ENCODE results near the gene KIF12.

KIF12 gene

GRCh38 chr9:114069476-114070187 lies 29.5 kb downstream of the KIF12 start:
- no peak for DNase-seq (ENCODE audit: low read depth in 2 of 2)

DNA sequence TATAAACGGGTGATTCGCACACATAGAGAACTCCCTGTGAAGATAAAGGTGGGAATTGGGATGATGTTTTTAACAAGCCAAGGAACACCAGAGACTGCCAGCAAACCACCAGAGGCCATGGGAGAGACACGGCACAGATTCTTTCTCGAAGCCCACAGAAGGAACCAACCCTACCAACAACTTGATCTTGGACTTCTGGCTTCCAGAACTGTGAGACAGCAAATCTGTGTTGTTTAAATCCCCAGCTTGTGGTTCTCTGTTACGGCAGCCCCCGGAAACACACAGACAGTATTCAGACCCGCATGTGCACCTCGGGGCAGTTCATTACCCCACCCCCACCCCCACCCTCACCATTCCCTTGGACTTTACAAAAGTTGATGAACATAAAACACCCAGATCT lies 33.8 kb downstream of the KIF12 start:
- no peak for DNase-seq (ENCODE audit: low read depth in 2 of 2)

DNA sequence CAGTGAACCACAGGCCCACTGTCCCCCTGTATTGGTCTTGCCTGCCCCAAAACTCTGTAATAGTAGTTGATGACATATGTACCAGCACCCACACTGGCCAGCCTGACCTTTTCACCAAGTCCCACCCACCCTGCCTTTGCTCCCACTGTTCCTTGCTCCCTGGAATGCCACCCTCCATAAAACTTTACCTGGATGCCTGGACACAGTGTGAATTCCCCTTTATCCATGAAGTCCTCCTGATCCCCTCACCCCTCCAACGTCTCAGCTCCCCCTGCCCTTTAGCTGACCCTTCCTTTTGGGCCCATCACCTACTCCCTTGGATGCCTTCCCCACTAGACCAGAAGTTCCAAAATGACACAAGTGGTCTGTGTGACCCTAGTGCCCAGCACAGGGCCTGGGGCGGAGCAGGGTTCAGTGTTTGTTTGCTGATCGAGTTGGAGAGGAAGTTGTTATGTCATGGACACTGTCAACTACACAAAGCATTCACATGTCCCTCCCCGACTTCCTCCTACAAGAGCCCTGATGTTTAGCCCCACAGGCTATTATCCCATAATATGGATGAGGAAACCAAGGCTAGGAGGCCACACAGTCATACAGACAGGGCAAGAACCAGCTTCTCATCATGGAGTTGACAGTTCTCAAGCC lies 37.1 kb downstream of the KIF12 start:
- DNase-seq (ENCODE audit: low read depth in 2 of 2) = no peak

DNA sequence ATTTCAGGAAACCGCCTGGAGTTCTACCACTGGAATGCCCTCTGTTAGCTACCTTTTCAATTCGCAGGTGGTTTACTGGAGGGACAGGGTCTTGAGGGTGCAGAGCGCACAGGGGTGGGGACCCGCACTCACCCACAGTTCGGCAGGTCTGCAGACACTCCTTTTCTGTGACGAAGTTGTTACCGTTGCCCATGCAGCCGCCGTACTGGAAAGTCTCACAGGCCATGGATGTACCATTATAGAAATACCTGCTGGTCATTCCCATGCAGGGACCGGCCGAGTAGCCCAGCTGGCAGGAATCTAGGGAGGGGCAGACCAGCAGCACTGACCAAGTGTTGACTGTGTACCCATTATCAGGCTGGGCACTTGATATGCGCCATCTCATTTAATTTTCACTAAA lies 37.8 kb downstream of the KIF12 start:
- DNase-seq (ENCODE audit: low read depth in 2 of 2) = no peak

DNA sequence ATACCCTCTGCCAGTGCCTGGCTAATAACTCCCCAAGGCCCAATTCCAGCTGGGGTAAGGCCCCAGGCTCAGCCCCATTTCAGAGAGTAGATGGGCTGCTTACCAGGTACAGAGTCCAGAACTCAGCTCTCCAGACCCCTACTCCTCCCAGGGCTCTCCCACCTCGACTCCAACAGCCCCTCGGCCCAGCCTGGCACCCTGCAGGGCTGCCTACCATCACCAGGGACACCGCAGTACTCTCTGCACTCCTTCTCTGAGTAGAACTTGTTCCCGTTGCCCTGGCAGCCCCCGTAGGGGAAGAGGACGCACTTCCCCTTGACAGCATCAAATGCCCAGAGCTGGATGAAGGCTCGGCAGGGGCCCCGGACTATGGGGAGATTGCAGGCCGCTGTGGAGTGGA lies 38.4 kb downstream of the KIF12 start:
- DNase-seq (ENCODE audit: low read depth in 2 of 2) = no peak

DNA sequence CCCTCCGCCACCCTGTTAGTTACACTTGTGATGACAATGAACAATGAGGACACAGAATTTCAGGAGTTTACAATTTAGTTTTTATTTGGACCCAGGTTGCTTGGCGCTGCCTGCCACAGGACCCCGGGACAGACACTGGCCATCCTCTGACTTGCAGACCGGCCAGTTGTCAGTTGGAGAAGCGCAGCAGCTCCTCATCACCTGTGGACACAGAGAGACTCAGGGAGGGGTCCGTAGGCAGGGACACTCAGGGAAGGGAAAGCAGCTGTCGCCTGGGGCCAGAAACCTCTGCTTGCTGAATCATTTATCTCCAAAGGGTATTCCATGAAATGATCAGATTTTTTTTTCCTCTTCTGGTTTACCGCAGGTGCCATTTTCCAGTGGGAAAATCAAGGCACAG lies 39.0 kb downstream of the KIF12 start:
- DNase-seq (ENCODE audit: low read depth in 2 of 2) = no peak

- no peak for DNase-seq (ENCODE audit: low read depth in 2 of 2)
These were observed 39.9 kb downstream of the KIF12 start for GRCh38 chr9:114059047-114059803.

DNA sequence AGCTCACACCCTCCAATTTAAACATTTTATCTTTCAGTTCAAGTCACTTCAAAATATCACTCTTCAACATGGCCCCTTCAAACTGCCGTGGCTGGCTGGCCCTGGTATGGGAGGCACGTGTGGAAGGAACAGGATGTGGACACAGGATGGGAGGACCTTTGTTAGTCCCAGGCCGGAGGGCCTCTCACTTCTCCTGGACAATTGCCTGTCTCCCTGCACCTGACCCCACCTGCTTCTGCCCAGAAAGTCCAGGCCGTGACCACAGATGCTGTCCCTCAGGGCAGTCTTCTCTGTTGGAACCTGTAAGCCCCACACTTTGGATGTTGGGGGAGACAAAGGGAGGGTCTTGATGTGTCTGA lies 40.4 kb downstream of the KIF12 start:
- DNase-seq (ENCODE audit: low read depth in 2 of 2) = no peak

- no peak for DNase-seq (ENCODE audit: low read depth in 2 of 2)
These were observed 41.8 kb downstream of the KIF12 start for GRCh38 chr9:114057161-114057885.

DNA sequence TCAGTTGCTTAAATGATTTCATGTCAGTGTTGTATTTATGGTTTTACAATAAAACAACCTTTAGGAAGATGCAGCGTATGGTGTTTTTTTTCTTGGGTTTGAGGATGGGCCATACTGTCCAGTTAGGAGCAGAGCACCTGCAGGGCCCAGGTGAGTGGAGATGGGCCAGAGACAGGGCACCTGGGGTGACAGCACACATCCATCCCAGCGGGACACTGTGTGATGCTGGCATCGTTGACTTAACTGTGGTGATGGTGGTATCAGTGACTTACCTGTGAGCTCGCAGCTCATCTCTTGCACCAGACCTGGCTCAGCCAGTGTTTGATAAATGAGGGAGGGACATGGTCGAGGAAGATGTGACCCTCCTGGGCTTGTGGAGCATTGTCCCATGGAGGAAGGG lies 42.6 kb downstream of the KIF12 start:
- no peak for DNase-seq (ENCODE audit: low read depth in 2 of 2)

GRCh38 chr9:114055894-114056293 lies 43.2 kb downstream of the KIF12 start:
- no peak for DNase-seq (ENCODE audit: low read depth in 2 of 2)

GRCh38 chr9:114055061-114055460 lies 44.0 kb downstream of the KIF12 start:
- DNase-seq (ENCODE audit: low read depth in 2 of 2) = no peak

- no peak for DNase-seq (ENCODE audit: low read depth in 2 of 2)
These were observed 44.9 kb downstream of the KIF12 start for GRCh38 chr9:114054191-114054690.

- no peak for DNase-seq (ENCODE audit: low read depth in 2 of 2)
These were observed 45.7 kb downstream of the KIF12 start for GRCh38 chr9:114053246-114054005.

DNA sequence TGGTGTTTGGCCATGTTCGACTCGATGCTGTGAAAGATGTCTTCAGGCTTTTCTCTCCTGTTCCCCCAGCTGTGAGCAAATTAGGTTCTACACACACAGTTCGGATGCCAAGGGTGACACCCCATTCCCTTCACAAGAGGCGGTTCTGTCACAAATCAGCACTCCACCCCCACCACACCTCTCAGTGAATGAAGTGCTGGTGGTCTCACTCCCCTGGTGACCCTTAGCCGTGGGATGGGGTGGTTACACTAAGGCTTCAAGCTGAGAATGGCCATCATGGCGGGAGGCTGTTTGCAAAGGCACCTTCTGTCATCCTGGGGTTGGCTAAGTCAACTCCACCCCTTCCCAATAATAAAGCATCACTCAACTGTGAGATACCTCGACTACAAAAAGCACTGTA lies 47.4 kb downstream of the KIF12 start:
- DNase-seq (ENCODE audit: low read depth in 2 of 2) = no peak

DNA sequence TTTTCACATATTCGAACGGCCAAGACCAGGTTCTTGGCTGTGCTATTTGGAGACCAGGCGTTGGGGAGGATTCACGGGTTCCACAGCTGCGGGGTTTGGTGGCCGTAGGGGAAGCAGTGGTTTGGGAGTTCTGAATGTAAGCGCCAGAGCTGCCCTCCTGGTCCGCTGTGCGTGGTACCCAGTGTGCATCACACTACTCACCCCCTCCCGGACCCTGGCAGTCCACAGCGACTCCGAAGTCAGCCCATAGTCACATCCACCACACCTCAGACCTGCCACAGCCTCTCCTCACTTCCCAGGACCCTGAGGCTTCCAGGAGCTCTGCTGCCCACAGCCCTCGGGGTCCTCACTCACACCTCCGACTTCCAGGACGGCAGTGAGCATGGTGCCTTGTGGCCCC lies 47.8 kb downstream of the KIF12 start:
- no peak for DNase-seq (ENCODE audit: low read depth in 2 of 2)

GRCh38 chr9:114050646-114051045 lies 48.4 kb downstream of the KIF12 start:
- no peak for DNase-seq (ENCODE audit: low read depth in 2 of 2)

DNA sequence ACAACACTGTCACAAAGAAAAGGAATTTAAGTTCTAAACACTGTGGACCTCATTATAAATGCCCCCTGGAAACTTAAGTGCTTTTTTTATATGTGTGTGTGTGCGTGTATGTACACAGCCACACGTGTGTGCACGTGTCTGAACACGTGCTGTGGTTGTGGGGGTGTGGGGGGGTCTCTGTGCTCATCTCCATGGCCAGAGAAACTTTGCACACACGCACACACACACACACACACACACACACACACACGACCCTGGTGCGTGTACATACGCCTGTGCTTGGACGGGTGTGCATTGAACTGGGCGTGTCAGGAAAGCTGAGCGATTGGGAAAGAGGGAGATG lies 48.9 kb downstream of the KIF12 start:
- DNase-seq (ENCODE audit: low read depth in 2 of 2) = no peak

DNA sequence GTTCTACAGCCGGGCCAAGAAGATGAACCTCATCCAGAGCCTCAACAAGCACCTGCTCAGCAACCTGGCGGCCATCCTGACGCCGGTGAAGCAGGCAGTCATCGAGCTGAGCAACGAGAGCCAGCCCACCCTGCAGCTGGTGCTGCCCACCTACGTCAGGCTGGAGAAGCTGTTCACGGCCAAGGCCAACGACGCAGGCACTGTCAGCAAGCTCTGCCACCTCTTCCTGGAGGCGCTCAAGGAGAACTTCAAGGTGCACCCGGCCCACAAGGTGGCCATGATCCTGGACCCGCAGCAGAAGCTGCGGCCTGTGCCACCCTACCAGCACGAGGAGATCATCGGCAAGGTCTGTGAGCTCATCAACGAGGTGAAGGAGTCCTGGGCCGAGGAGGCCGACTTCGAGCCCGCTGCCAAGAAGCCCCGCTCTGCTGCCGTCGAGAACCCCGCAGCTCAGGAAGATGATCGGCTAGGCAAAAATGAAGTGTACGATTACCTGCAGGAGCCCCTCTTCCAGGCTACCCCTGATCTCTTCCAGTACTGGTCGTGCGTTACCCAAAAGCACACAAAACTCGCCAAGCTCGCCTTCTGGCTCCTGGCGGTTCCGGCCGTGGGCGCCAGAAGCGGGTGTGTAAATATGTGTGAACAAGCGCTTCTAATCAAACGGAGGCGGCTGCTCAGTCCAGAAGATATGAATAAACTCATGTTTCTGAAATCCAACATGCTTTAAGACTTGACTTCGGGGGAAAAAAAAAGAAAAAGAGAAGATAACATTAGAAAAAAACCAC lies 49.5 kb downstream of the KIF12 start:
- no peak for DNase-seq (ENCODE audit: low read depth in 2 of 2)

DNA sequence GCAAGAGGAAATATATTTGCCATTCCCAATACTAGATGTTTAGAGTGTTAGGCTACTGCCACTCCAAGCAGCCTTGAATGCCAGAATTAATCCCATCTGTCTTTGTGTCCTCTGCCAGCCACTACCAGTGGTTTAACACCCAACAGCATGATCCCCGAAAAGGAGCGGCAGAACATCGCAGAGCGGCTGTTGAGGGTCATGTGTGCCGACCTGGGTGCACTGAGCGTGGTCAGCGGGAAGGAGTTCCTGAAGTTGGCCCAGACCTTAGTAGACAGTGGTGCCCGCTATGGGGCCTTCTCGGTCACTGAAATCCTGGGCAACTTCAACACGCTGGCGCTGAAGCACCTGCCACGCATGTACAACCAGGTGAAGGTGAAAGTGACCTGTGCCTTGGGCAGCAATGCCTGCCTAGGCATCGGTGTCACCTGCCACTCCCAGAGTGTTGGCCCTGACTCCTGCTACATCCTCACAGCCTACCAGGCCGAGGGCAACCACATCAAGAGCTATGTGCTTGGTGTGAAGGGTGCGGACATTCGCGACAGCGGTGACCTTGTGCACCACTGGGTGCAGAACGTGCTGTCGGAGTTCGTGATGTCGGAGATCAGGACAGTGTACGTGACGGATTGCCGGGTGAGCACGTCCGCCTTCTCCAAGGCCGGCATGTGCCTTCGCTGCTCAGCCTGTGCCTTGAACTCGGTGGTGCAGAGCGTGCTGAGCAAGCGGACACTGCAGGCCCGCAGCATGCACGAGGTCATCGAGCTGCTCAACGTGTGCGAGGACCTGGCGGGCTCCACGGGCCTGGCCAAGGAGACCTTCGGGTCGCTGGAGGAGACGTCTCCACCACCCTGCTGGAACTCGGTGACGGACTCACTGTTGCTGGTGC lies 50.3 kb downstream of the KIF12 start:
- no peak for DNase-seq (ENCODE audit: low read depth in 2 of 2)

All from stimulated activated CD8-positive, alpha-beta memory T cell treated with anti-CD3 and anti-CD28 coated beads, Interleukin-15, amount 100 ng/mL, for 4 hours (primary cell).